Testis (tissue), 2 donors: ENCODE data around the gene PIM2.

Experiments used
- CTCF ChIP-seq, 3 experiments: fragments of 450-650 bp in 2 of 3; fragments of 200-600 bp in 1 of 3; sonication (generic) in 1 of 3; IDR thresholded peaks; one replicate each; pipeline ENCODE4 v1.5.1; 2016 to 2019; ENCODE audit warnings: antibody characterized with exemption in 3 of 3, mild to moderate bottlenecking in 2 of 3, moderate library complexity in 1 of 3
- POLR2A ChIP-seq: fragments of 450-650 bp; IDR thresholded peaks from one replicate; pipeline ENCODE4 v1.6.1; 2017; ENCODE audit warnings: antibody characterized with exemption, mild to moderate bottlenecking, moderate library complexity

DNA sequence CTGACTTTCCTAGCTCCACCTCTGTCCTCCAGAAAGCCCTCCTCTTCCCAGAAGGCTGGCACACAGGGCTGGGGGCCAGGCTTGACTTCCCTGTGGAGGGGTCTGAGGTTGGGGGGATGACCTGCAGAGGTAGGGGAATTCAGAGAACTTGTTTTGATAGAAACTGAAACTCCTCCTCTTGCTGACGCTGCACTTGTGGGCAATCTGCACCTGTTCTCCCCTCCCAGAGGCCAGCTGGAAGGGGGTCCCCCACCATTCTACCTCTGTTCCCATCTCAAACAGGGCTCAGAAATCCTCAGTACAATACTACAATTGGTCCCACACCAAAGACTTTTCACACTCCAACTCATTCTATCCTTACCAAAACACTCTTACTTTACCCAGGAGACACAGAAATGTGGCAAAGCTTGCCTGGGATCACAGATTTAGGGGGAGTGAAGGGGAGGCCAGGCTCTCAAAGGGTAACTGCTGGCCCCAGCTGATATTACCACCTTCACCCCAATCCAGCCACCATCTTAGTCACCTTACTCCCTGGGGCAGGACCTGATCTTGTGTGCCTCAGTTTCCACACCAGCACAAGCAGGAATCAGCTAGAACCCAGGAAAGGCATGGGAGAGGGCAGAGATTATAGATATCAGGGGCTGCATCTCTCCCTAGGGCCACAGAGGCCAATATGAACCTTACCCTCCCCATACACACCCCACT lies 20.0 kb upstream of the PIM2 start:
- no peak for TF ChIP-seq CTCF (IDR thresholded peaks at IDR 0.05)
- no peak for TF ChIP-seq POLR2A
